ENCODE data around the gene EPN2.

Gene EPN2

DNA sequence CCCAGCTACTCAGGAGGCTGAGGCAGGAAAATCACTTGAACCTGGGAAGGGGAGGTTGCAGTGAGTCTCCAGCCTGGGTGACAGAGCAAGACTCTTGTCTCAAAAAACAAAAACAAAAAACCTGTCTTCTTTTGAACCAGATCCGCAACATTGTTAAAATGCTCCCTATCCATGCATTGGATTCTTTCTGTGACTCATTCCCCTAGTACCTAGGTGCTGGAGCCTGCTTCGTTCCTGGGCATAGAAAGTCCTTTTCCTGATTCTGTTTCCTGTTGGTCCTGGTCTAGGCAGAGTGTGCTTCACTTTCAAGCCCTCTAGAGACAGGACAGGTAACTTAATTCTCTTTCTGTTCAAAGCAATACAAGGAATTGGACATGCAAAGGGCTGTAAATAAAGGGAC is 5.2 kb downstream of the EPN2 start:
- DNase-seq = no peak

DNA sequence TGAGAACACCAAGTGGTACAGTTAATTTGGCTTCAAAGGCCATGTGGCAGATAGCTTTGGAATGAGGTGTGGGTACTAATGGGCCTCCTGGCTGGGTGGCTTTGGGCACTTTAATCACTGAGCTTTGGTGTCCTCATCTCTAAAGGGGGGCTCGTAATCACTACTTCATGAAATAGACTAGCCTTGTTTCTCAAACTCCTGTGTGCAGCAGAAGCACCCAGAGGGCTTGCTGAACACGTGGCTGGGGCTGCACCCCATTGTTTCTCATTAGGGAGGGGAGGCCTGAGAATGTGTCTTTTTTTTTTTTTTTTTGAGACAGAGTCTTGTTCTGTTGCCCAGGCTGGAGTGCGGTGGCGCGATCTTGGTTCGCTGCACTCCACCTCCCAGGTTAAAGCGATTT is 5.8 kb downstream of the EPN2 start:
- DNase-seq = no peak

DNA sequence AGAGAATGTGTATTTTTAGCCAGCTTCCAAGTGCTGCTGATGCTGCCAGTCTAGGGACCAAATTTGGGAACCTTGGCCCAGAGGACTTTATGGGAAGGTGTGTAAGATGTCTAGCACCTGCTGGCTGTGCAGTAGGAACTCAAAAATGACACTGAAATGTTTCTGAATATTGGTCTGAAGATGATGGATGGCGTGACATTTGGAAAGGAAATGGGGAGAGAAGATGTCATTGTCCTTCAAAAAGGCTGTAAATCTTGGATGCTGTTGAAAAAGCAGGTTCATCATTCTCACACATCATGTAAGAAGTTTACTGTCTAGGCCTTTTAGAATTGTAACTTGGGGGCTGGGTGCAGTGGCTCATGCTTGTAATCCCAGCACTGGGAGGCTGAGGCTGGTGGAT is 6.7 kb downstream of the EPN2 start:
- DNase-seq = no peak

DNA sequence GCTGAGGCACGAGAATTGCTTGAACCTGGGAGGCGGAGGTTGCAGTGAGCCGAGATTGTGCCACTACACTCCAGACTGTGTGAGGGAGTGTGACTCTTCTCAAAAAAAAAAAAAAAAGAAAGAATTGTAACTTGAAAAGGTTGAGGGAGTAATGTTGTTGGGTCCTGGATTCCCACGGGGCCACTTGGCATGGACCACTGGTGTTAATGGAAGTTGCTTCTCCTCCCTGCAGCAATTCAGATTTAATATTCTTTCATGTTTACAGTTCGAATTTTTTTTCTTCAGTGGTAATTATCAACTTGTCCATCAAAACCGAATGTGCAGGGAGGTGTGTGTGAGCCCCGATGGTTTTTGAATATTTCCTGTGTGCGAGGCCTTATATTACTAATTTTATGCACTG is 7.2 kb downstream of the EPN2 start:
- DNase-seq = no peak

DNA sequence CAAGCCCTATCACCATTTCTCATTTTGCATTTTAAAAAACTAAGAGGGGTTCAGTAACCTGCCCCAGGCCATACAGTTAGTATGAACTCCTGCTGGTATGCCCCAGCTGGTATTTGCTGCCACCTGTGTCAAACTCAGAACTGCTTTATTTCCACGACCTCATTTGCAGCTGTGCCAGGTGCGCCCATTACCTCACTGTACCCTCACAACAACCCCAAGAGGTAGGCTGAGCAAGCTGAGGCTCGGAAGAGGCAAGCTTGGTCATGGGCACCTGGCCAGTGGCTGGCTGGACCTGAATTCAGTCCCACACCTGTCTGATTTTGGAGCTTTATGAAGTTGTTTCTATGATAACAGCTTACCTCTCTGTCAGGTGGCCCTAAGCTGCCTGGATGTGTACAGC is 7.6 kb downstream of the EPN2 start:
- no peak for DNase-seq

DNA sequence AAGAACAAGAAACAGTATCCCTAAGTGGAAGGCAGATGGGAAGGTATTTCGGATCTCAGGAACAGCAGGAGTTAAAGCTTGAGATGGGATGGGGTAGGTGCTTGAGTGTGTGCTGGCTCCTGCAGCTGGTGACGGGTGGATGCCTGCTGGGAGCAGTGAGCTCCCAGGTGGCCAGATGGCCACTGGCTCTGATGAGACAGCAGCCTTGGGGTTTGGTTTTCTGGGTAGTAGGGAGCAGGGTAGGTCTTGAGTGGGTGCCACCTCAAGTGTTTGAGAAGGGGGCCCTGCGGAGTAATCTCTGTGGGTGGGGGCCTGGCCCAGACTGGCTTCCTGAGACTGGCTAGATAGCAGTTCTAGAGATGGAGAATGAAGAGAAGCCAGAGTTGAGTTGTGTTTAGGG is 10.3 kb downstream of the EPN2 start:
- DNase-seq = no peak

DNA sequence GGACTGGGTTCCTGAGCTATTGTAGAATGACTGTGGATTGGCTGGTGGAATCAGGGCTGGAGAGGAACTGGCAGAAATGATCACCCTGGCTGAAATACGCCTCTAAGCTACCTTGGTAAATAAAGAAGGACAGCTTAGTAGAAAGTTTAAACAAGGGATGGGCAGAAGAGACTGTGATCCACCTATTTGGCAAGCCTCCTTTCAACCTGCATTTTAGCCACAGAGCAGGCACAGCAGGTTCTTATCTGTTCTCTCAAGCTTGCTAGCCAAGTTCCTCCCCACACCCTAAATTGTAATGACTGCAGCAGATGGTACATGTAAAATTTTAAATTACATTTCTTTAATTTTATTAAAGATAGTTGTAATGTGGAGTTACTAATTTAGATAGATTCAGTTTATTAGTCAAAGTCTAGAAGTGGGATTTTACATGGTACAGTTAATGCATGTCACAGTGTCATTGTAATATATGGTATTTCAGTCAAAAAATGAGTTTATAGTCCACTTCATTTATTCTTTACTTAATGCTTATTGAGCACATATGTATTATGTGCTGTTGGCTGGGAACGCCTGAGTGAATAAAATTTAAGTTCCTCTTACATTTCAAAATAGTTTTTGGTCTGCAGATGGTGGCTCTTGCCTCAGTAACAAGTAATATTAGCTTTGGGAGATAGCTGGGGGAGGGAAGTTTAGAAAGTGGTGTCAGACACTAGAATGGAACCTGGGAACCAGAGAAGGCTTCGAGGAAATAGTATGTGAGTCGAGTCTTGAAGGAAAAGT is 11.2 kb downstream of the EPN2 start:
- DNase-seq = no peak

DNA sequence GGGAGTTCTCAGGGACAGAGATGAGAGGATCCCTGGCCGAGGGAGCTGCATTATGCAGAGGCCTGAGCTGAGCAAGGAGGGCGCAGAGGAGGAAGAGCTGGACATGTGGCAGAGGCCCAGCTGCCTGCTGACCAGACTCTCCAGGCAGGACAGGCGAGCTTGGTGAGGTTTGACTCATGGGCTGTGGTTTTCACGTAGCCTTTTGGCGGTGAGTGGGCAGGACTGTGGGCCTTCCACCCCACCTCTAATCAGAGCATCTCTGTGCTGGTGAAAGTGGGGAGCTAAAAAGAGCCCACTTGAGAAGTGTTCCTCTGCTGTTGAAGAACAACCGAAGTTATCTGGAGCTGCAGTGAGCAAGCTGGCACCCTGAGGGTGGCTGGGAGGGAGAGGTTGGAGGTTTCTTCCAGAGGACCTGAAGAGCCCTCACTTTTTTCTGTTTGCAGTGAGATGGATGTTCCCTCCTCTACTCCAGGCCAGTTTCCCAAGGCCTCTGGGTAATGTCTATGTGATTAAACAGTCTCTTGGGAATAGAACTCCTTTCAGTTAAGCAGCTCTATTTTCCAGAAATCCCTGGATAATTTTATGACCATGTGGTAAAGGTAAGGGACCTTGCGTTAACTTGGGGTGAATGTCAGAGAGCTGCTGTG is 11.9 kb downstream of the EPN2 start:
- no peak for DNase-seq

DNA sequence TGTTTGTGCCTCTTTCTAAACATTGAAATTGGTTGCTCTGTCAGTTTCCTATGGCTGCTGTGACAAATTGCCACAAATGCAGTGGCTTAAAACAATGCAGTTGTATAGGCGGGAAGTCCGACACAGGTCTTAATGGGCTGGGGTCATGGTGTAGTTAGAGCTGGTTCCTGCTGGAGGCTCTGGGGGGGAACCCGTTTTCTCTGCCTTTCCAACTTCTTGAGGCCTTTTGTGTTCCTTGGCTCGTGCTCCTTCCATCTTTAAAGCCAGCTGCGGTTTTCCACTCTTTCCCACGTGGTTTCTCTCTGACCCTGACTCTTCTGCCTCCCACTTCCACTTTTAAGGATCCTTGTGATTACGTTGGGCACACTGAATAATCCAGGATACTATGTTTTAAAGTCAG is 12.5 kb downstream of the EPN2 start:
- no peak for DNase-seq

DNA sequence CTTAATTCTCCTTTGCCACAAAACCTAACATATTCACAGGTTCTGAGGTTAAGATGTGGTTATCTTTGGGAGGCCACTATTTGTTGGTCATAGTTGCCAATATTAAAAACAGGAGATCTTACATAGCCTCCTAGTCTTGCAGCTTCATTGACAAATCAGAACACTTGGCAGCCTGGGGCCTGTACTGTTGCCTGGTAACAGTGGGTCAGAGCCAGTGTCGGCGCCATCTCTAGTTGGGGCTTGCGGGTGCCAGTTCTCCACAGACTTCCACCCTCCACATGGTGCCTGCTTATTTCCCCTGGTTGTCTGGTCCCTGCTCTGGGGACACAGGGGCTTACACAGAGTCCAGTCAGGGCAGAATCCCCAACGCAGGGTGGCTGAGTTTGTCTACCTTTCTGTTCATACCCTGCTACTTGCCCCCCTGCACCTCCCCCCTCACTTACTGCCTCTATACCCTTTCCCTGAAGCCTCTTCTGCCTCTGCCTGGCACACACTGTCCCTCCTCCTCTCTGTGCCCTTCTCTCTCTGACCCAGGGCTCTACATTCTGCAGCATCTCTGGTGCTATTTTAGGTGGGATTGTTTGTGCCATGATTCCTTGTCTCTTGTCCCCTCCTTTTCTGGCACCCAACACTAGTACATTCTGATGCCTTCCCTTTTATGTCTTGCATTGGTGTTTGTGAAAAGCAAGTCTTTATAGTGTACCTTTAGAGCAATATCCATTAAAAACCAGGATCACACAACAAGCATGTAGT is 13.4 kb downstream of the EPN2 start:
- no peak for DNase-seq

DNA sequence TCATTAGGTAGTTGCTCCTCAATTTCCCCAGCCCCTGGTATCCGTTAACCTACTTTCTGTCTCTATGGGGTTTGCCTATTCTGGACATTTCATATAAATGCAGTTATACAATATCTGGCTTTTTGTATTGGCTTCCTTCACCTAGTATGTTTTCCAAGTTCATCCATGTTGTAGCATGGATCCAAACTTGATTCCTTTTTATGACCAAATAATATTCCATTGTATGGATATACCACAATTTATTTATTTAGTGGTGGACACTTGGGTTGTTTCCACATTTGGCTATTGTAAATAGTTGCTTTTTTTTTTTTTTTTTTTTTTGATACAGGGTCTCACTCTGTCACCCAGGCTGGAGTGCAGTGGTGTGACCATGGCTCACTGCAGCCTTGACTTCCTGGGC is 15.9 kb downstream of the EPN2 start:
- DNase-seq = no peak

DNA sequence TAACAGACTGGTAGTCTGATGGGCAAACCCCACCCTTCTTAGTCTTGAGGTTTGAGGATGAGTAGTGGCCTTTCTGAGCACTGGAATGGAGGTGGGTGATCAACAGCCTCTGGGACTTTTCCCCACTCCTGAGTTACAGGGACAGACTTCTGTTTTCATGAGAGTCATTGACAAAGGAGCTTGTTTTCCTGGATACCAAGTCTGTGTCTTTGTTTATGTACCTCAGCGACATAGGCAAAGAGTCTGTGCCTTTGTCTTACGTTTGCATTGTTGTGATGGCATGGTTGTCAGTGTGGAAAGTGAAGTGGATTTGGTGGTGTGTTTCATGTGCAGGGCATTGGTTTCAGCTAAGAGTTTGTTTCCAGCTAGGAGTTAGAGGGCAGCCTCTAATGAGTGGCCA is 17.5 kb downstream of the EPN2 start:
- no peak for DNase-seq

DNA sequence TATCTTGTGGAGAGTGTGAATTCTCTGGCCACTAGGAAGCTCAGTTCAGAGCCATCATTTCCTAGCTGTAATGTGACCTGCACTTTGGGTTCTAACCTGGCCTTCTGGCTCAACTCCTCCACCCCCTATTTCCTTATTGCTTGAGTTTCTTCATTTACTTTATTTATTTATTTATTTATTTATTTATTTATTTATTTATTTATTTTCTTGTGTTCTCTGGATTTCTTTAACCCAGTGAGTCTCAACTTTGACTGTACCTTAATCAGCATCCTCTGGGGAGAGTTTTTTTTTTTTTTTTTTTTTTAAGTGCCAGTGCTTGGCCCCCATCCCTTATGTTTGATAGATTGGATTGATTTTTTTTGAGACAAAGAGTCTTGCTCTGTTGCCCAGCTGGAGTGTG is 18.1 kb downstream of the EPN2 start:
- DNase-seq = no peak

DNA sequence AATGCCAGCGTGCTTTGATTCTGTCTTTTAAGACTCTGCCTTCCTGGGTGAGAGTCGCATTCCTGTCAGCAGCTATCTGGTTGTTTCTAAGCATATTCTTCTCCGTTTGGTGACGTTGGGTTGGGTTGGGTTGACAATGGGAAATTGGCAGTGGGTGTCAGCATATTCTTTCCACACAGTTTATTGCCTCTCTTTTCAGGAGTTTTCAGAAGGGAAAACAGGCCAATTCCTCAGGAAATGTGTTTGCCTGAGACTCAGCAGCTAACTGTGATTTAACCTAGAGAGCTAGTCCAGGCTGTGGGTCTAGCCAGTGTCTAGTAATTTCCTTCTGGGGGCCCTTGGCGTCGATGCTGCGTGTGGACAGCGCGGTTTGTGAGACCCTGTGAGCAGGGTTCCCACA is 21.2 kb downstream of the EPN2 start:
- no peak for DNase-seq

DNA sequence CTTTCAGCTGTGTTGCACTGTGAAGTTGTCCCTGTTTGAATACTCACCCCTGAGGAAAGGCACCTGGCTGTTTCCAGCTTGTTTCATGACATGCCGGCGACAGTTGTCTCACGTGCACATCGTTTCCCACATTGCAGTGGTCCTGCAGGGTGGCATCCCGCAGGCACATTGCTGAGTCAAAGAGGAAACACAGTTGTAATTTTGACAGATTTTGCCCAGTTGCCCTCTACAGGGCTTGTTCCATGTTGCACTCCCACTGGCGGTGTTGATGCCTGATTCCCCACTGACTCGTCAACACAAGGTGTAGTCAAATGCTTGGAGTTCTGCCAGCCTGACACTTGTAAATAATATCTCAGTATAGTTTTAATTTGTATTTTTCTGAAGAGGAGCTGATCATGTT is 23.8 kb downstream of the EPN2 start:
- no peak for DNase-seq

DNA sequence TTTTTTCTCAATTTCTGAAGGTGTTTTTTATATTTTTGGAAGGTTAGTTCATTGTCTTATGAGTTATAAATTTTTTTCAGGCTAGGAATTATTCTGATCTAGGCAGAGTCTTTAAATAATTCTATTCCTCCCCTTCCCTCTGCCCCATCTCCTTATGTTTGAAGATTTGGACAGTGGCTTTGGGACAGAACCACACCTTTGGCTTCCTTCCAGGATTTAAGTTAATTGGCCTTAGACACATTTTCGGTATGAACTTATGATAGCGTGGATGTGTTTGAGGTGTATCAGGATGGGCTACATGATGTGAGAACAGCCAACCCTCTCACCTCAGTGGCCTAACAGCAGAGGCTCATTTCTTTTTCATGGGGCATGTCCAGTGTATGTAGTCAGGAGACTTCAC is 24.3 kb downstream of the EPN2 start:
- no peak for DNase-seq

DNA sequence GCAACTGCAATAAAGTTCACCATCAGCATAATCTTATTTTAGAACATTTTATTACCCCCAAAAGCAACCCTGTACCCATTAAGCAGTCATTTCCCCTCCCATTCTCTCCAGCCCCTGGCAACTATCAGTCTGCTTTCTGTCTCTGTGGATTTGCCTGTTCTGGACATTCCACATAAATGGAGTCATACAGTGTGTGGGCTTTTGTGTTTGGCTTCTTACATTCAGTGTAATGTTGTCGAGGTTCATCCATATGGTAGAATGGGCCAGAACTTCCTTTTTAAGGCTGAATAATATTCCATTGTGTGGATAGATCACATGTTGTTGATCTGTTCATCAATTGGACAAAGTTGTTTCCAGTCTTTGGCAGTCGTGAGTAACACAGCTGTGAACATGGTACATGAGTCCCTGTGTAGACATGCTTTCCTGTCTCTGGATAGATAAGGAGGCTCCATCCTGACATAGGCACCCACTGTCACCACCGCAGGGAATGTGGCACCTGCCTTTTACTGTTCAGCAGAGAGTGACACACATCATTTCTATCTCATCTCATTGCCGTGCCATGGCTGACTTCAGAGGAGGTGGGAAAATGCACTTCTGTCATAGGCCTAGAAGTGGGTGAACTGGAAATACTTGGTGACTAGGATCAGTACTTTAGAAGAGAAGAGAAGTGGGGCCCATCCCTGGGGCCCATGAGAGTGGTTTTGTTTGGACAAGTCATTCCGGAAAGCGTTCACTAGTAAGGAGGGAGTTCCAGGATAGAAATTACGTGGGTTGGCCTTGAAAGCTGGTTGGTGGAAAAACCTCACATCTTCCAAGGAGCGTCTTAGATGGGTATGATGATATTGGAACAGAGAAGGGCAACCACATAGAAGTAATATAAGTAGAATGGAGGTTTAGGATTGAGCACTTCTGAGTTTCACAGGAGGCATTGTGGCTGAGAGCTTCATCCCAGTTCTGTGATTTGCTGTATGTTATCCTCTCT is 25.8 kb downstream of the EPN2 start:
- no peak for DNase-seq

DNA sequence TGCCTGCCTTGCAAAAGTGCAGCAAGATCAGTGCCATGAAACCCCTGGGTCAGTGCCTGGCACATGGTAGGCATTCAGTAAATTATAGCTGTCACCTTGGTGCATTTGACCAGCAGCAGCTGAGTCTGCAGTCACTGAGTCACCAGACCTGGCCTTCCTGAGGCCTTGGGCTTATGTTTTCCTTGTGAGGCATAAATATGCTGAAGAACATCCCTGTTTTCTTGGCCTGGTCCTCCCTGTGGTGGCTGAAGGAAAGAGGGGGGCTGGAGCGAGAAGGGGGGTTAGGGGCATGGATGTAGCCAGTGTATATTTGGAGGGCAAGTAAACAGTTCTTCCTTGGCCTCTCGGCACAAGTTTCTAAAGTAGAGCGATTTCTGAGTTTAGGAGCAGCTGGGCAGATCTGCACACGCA is 26.5 kb downstream of the EPN2 start:
- no peak for DNase-seq

DNA sequence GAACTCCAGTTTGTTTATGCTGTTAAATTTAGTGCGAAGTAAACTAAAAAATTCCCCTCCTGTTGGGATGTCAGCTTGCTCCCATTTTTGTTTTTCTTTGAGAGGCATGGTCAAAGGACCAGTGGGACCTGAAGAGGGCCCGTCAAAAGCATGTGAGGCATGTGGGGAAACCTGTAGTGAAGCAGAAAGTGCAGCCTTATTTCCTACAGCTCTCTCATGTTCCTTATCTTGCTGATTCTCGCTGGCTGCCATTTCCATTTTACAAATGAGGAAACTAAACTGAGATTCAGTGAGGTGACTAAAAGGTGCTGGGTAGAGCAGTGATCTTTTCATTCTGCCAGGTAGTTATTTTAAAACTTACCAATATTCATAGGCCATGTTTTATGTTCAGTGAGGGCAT is 27.1 kb downstream of the EPN2 start:
- no peak for DNase-seq

DNA sequence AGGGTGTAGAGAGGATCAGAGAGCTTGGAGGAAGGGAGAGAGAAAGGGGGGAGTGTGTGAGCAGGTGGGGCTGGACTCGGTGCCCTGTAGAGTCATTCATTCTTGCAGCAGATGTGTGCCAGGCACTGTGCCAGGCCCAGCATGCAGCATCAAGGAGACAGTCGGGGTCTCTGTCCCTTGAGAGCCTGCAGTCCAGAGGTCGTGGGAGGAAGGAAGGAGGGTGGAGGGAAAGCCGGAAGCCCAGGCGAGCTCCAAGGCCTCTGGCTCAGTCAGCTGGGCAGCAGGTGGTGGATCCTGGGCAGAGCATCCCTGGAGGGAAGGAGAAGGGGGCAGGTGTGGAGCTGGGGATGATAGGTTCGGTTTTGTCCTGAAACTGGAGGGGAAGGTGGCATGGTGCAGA is 27.5 kb downstream of the EPN2 start:
- DNase-seq = no peak

DNA sequence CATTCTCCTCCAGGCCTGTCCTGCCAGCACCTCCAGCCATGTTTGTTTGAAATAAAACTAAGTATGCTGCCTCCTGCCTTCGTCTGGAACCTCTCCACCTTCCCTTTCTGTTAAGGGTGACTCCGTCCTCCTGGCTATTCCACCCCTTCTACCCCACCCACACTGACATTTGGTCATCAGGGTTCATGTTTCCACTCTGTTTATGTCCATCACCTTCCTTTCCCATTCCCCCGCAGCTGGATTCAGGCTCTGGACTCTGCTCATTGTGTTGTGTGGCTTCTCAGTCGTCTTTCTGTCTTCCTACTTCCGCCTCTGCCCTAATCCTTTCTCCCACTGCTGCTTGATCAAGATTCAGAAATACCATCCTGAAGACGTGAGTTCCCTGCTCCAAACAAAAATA is 28.6 kb downstream of the EPN2 start:
- DNase-seq = no peak

DNA sequence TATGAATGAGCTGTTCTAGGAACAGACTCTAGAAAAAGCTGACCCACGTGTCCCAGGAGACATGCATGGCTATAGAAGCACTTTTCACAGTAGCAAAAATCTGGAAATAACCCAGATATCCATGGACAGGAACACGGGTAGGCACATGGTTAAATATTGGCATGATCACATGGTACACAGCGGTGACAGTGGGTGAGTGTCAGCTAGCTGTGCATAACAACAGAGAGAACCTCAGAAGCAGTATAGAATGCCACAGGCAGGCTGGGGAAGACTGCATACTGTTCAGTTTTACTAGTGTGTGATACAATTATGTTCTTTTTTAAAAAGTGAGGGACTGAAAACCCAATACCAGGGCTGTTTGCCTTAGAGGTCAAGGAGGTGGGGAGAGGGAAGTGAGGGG is 31.4 kb downstream of the EPN2 start:
- DNase-seq = no peak

DNA sequence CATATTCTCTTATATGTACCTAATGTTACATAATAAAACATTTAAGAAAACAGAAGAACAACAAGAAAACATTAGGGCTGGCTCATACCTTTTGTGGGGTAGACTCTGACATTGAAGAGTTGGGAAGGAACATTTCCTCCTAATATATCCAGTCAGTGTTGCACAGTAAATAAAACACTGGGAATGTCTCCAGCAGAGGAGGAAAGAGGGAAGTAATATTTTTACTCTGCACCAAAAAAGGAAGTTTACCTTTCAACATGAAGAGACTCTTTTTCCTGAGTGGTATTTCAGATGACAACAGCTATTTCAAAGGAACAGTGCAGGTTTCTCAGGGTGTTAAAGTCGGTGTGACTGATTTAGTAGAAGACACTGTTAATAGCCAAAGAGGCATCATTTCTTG is 31.9 kb downstream of the EPN2 start:
- DNase-seq = no peak

Measured in CD4-positive, alpha-beta T cell treated with Interleukin-17A for 4 hours (primary cell).